ENCODE results near the gene ARHGEF6. TPM values are rescaled to one million over a fixed set of nuclear protein-coding genes. Genes with fewer than 3 reads are reported as not detected.

ARHGEF6 gene
- total RNA-seq, 3 donors from 2014 or later = 16.1 to 18.8 (median 16.8) TPM

DNA sequence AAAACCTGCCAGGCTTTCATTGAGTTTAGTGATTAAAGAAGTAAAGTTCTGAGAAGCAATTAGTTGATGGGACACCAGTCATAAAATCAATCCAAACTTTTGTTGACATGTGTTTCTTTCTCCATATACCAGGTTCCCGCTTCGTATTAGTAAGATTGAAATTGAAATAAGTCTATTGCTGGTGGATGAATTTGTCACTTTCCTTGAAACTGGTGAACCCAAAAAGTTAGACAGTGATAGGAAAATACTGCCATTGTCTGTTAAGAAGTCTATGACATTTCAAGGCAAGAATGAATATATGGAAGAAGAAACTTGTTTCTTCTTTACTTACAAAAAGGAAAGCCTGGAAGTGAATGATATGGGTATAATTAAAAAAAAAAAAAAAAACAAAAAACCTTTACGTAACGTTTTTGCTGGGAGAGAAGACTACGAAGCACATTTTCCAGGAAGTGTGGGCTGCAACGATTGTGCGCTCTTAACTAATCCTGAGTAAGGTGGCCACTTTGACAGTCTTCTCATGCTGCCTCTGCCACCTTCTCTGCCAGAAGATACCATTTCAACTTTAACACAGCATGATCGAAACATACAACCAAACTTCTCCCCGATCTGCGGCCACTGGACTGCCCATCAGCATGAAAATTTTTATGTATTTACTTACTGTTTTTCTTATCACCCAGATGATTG, 132.9 kb downstream of the ARHGEF6 start, which contains the start of gene CD40LG:
CD40LG (plus strand) TSS at position 482 of the 684 bp plus-strand sequence; CDS start at position 573, 91 bp downstream.
- Mint-ChIP-seq H3K4me1 (ENCODE audit: low read depth) (peaks cover 40% of the 10 kb centered on the region), H3K4me3 (peak within 1 kb of the TSS; percentile 95), H3K27me3 (ENCODE audit: low read depth) (no peaks in the 10 kb centered on the region), H3K9me3 (no peaks in the 10 kb centered on the region), H3K36me3 (ENCODE audit: insufficient read depth) (peaks cover 35% of the 10 kb centered on the region)
- DNase-seq (no peak), ATAC-seq (peak; percentile 20 to 31)

GRCh38 chrX:136646602-136647239, 134.0 kb downstream of the ARHGEF6 start:
- peak overlapping the region; percentile 46 for H3K4me3 Mint-ChIP-seq
- DNase-seq = peak; percentile 43
- no peaks in the 10 kb centered on the region for H3K9me3 Mint-ChIP-seq
- H3K4me1 Mint-ChIP-seq (ENCODE audit: low read depth) = peaks cover 47% of the 10 kb centered on the region
- H3K27me3 Mint-ChIP-seq (ENCODE audit: low read depth) = no peaks in the 10 kb centered on the region
- peak; percentile 54 to 60 for ATAC-seq
- peaks cover 24% of the 10 kb centered on the region for H3K36me3 Mint-ChIP-seq (ENCODE audit: insufficient read depth)

DNA sequence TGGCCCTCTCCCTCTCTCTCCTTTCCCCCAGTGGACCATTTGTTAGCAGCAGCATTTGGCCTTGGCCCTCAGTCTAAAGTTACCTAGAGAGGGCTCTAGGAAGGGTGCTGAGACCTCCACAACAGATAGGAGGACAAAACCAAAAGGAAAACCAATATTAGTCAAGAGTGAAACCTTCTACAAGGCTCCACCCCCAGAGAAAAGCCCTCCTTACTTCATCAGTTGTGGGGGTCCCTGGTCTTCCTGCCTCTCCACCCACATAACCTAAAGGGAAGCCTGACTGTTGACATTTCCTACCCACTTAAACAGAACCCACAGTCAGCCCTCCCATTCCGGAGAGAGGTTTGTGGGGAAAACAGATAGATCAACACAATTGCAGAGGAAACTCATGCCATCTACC, 137.5 kb downstream of the ARHGEF6 start:
- H3K27me3 Mint-ChIP-seq (ENCODE audit: low read depth) = no peaks in the 10 kb centered on the region
- no peak for DNase-seq
- peaks cover 77% of the 10 kb centered on the region for H3K4me1 Mint-ChIP-seq (ENCODE audit: low read depth)
- no peak overlapping the region for H3K4me3 Mint-ChIP-seq
- peak; percentile 20 to 45 for ATAC-seq
- no peaks in the 10 kb centered on the region for H3K9me3 Mint-ChIP-seq
- no peaks in the 10 kb centered on the region for H3K36me3 Mint-ChIP-seq (ENCODE audit: insufficient read depth)

- Mint-ChIP-seq H3K36me3 (ENCODE audit: insufficient read depth) (no peaks in the 10 kb centered on the region), H3K4me1 (ENCODE audit: low read depth) (peaks cover 84% of the 10 kb centered on the region), H3K27me3 (ENCODE audit: low read depth) (no peaks in the 10 kb centered on the region), H3K4me3 (peak overlapping the region; percentile 87), H3K9me3 (no peaks in the 10 kb centered on the region)
- DNase-seq (no peak), ATAC-seq (no peak)
Measured at GRCh38 chrX:136639506-136640176, 141.1 kb downstream of the ARHGEF6 start.

GRCh38 chrX:136636121-136636520, 144.6 kb downstream of the ARHGEF6 start:
- DNase-seq = no peak
- no peak for ATAC-seq
- H3K4me1 Mint-ChIP-seq (ENCODE audit: low read depth) = peaks cover 80% of the 10 kb centered on the region
- no peaks in the 10 kb centered on the region for H3K27me3 Mint-ChIP-seq (ENCODE audit: low read depth)
- no peaks in the 10 kb centered on the region for H3K9me3 Mint-ChIP-seq
- H3K4me3 Mint-ChIP-seq = peak overlapping the region; percentile 70
- H3K36me3 Mint-ChIP-seq (ENCODE audit: insufficient read depth) = no peaks in the 10 kb centered on the region

DNA sequence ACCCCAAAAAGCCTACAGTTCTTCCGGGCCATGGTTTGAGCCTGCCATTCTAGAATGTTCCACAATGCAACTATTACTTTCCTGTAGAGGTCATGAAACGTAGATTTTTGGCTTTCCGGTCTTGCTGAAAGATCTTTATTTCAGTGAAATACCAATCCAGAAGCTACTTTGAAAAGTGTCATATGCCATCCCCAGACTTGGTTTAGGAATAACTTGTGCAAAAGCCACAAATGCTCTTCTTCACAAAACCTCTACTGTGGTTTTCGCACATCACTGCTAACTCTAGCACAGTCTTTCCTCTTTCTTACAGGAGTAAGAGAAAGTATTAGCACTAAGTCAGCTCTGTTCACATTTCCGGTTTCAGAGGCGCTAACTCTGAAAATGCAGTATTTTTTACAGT, 145.5 kb downstream of the ARHGEF6 start:
- Mint-ChIP-seq H3K36me3 (ENCODE audit: insufficient read depth) (no peaks in the 10 kb centered on the region), H3K27me3 (ENCODE audit: low read depth) (no peaks in the 10 kb centered on the region), H3K9me3 (no peaks in the 10 kb centered on the region), H3K4me1 (ENCODE audit: low read depth) (peaks cover 81% of the 10 kb centered on the region), H3K4me3 (peak overlapping the region; percentile 70)
- ATAC-seq = peak; percentile 78 to 81
- no peak for DNase-seq

DNA sequence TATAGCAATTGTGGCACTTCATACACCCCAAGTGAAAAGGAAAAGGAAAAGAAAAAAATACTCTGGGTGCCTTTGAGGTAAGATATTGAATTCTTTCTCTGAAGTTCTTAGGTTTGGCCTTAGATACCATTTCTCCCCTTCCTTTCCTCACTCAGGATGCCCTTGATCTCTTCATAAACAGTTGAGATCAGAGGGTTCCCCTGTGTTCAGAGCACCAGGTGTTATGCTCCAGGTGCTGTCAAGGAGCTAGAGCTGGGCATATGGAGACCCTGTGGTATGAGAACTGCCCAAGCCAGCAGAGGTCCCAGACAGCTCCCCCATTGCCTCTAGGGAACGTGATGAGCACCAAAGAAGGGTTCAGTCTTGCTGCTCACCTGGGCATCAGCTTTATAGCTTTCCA, 149.9 kb downstream of the ARHGEF6 start:
- no peak for ATAC-seq
- no peaks in the 10 kb centered on the region for H3K9me3 Mint-ChIP-seq
- no peak for DNase-seq
- H3K36me3 Mint-ChIP-seq (ENCODE audit: insufficient read depth) = no peaks in the 10 kb centered on the region
- peaks cover 84% of the 10 kb centered on the region for H3K4me1 Mint-ChIP-seq (ENCODE audit: low read depth)
- no peak overlapping the region for H3K4me3 Mint-ChIP-seq
- H3K27me3 Mint-ChIP-seq (ENCODE audit: low read depth) = no peaks in the 10 kb centered on the region

- Mint-ChIP-seq H3K9me3 (no peaks in the 10 kb centered on the region), H3K27me3 (ENCODE audit: low read depth) (no peaks in the 10 kb centered on the region), H3K4me1 (ENCODE audit: low read depth) (peaks cover 83% of the 10 kb centered on the region), H3K36me3 (ENCODE audit: insufficient read depth) (no peaks in the 10 kb centered on the region), H3K4me3 (peak overlapping the region; percentile 56)
- no peak for DNase-seq
- ATAC-seq = no peak
Measured at GRCh38 chrX:136629084-136629750, 151.5 kb downstream of the ARHGEF6 start.

- Mint-ChIP-seq H3K36me3 (ENCODE audit: insufficient read depth) (no peaks in the 10 kb centered on the region), H3K4me3 (no peak overlapping the region), H3K9me3 (no peaks in the 10 kb centered on the region), H3K27me3 (ENCODE audit: low read depth) (no peaks in the 10 kb centered on the region), H3K4me1 (ENCODE audit: low read depth) (peaks cover 83% of the 10 kb centered on the region)
- DNase-seq (no peak), ATAC-seq (peak; percentile 66 to 72)
Measured at GRCh38 chrX:136627409-136627808, 153.3 kb downstream of the ARHGEF6 start.

- no peaks in the 10 kb centered on the region for H3K9me3 Mint-ChIP-seq
- DNase-seq (no peak), ATAC-seq (no peak)
- no peaks in the 10 kb centered on the region for H3K27me3 Mint-ChIP-seq (ENCODE audit: low read depth)
- no peak overlapping the region for H3K4me3 Mint-ChIP-seq
- H3K4me1 Mint-ChIP-seq (ENCODE audit: low read depth) = peaks cover 83% of the 10 kb centered on the region
- no peaks in the 10 kb centered on the region for H3K36me3 Mint-ChIP-seq (ENCODE audit: insufficient read depth)
Measured at GRCh38 chrX:136626891-136627290, 153.8 kb downstream of the ARHGEF6 start.

- Mint-ChIP-seq H3K27me3 (ENCODE audit: low read depth) (no peaks in the 10 kb centered on the region), H3K9me3 (no peaks in the 10 kb centered on the region)
- peak; percentile 17 to 33 for ATAC-seq
Measured at GRCh38 chrX:136626237-136626636, 154.5 kb downstream of the ARHGEF6 start.

GRCh38 chrX:136625246-136625645, 155.5 kb downstream of the ARHGEF6 start:
- DNase-seq (no peak), ATAC-seq (no peak)
- Mint-ChIP-seq H3K27me3 (ENCODE audit: low read depth) (no peaks in the 10 kb centered on the region), H3K4me3 (no peak overlapping the region), H3K4me1 (ENCODE audit: low read depth) (peaks cover 80% of the 10 kb centered on the region), H3K36me3 (ENCODE audit: insufficient read depth) (no peaks in the 10 kb centered on the region), H3K9me3 (no peaks in the 10 kb centered on the region)

More at GRCh38 chrX:136626237-136626636, 154.5 kb downstream of the ARHGEF6 start:
- peaks cover 84% of the 10 kb centered on the region for H3K4me1 Mint-ChIP-seq (ENCODE audit: low read depth)
- H3K4me3 Mint-ChIP-seq = no peak overlapping the region
- no peaks in the 10 kb centered on the region for H3K36me3 Mint-ChIP-seq (ENCODE audit: insufficient read depth)
- DNase-seq = no peak

DNA sequence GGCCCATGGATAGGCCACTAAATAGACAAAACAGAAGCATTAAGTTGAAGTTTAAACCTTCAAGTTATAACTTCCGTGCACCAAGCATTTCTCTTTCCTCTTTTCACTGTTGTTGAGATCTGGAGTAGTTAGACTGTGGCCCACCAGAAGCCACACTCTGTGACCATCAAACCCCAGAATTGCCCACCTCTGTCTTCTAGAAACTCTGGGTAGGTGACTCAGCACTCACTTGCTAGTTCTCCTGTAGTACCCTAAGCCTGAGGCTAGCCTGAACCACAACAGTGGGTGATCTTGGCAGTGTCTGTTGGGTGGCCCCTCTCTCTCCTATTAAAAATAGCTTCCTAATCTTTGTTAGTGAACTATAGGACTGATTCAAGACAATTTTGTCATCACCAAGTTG, 157.3 kb downstream of the ARHGEF6 start:
- no peak for DNase-seq
- H3K36me3 Mint-ChIP-seq (ENCODE audit: insufficient read depth) = no peaks in the 10 kb centered on the region
- no peaks in the 10 kb centered on the region for H3K27me3 Mint-ChIP-seq (ENCODE audit: low read depth)
- H3K9me3 Mint-ChIP-seq = no peaks in the 10 kb centered on the region
- H3K4me1 Mint-ChIP-seq (ENCODE audit: low read depth) = peaks cover 82% of the 10 kb centered on the region
- H3K4me3 Mint-ChIP-seq = no peak overlapping the region
- ATAC-seq = peak in 1 of 2 donors; percentile 32

DNA sequence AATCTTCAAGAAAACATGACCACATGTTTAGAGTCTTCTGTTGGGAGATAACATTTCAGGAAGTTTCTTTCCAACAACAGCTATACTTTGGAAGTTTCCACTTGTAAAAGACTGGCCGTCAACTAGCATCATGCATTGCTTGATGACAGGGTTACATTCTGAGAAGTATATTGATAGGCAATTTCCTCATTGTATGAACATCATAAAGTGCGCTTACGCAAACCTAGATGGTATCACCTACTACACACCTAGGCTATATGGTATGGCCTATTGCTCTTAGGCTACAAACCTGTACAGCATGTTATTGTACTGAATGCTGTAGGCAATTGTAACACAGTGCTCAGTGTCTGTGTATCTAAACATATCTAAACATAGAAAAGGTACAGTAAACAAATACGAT, 158.2 kb downstream of the ARHGEF6 start:
- Mint-ChIP-seq H3K27me3 (ENCODE audit: low read depth) (no peaks in the 10 kb centered on the region), H3K9me3 (no peaks in the 10 kb centered on the region), H3K4me3 (no peak overlapping the region), H3K36me3 (ENCODE audit: insufficient read depth) (no peaks in the 10 kb centered on the region), H3K4me1 (ENCODE audit: low read depth) (peaks cover 81% of the 10 kb centered on the region)
- ATAC-seq = no peak
- no peak for DNase-seq

Measured in activated T-cell treated with anti-CD3 and anti-CD28 coated beads, Interleukin-2, amount 50 U/mL, for 4 hours (primary cell).